Measurements from ENCODE around the gene NUDT21.
"Not testable (repeated sequence)": the region's sequence is repeated elsewhere in the genome, so short reads cannot be mapped to it uniquely, and the experiment has no call there.

Gene NUDT21

DNA sequence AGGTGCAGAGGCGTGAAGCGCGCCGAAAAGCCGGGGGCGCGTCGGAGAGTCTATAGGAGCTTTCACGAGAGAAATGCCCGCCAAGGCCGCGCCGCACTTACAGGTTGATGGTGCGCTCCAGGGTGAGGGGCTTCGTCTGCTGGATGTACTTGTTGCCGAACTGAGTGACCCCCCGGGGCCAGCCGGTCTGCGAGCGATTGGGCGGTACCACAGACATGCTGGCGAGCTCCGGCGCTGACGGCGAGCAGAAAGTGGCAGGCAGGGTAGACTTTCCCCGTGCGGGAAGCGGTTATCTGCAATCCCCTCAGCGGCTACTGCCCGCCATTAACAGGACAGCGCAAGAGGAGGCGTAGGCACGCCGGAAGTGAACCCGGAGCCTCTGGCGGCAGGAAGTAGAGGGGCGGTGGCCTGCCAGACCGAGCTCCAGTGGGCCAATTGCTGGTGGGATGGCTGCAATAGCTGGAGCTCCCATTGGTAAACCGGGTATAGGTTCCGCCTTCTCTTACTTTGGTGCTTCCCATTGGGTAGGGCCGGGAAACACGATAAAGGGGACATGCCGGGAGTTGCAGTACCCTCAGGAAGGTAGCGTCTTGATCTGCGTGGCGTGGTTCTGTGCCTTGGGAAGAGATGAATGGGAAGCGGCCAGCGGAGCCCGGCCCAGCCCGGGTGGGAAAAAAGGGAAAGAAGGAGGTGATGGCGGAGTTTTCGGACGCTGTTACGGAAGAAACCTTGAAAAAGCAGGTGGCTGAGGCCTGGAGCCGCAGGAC is at the start of gene NUDT21, which contains the start of gene OGFOD1:
Gene NUDT21, minus strand, starts transcription at position 347 of the 767 bp plus-strand sequence. Its CDS starts 130 bp downstream, at position 217.
Gene OGFOD1, plus strand, starts transcription at position 569 of the 767 bp plus-strand sequence. Its CDS starts 59 bp downstream, at position 628.
- peaks cover 16% of the 10 kb centered on the region for H3K4me1 ChIP-seq (ENCODE audit: control insufficient read depth, insufficient read depth, low read length)
- no peaks in the 10 kb centered on the region for H3K27me3 ChIP-seq (ENCODE audit: control insufficient read depth, insufficient read depth, low read length)
- H3K9ac ChIP-seq (ENCODE audit: low read length): peak within 1 kb of the TSS; percentile 74
- peak within 1 kb of the TSS; percentile 94 for H3K4me3 ChIP-seq (ENCODE audit: low read length)
- H3K36me3 ChIP-seq (ENCODE audit: control insufficient read depth, insufficient read depth, low read length): peaks cover 5% of the 10 kb centered on the region
- H3K27ac ChIP-seq (ENCODE audit: low read depth, low read length): peak within 1 kb of the TSS; percentile 76

DNA sequence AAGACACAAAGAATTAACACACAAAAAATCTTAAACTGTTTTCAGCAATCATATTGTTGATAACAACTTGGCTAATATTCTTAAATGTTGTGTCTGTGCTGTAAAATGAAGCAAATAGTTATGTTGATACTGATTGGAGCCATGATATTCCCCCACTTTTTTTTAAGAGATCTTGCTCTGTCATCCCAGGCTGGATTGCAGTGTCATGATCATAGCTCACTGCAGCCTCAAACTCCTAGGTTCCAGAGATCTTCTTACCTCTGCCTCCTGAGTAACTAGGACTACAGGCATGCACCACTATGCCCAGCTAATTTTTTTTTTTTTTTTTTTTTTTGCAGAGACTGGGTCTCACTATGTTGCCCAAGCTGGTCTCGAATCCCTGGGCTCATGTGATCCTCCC is 42.7 kb upstream of the NUDT21 start:
- Histone ChIP-seq H3K9ac (ENCODE audit: low read length) (no peak overlapping the region), H3K27ac (ENCODE audit: low read depth, low read length) (no peak overlapping the region)

DNA sequence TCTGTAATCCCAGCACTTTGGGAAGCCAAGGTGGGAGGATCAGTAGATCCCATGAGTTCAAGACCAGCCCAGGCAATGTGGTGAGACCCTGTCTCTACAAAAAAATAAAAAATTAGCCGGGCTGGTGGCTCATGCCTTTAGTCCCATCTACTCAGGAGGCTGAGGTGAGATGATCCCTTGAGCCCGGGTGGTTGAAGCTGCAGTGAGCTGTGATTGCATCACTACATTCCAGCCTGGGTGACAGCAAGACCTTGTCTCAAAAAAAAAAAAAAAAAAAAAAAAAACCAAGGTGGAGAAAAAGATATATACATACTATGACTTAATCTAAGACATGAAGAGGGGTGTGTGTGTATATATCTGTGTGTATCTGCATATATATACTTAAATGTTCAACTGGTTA is 42.0 kb upstream of the NUDT21 start:
- H3K9ac ChIP-seq (ENCODE audit: low read length): no peak overlapping the region
- no peaks in the 10 kb centered on the region for H3K27me3 ChIP-seq (ENCODE audit: control insufficient read depth, insufficient read depth, low read length)
- H3K27ac ChIP-seq (ENCODE audit: low read depth, low read length): no peak overlapping the region
- H3K4me3 ChIP-seq (ENCODE audit: low read length): no peak overlapping the region
- H3K36me3 ChIP-seq (ENCODE audit: control insufficient read depth, insufficient read depth, low read length): peaks cover 4% of the 10 kb centered on the region
- H3K4me1 ChIP-seq (ENCODE audit: control insufficient read depth, insufficient read depth, low read length): no peaks in the 10 kb centered on the region

More for the DNA sequence above, 42.7 kb upstream of the NUDT21 start:
- peaks cover 5% of the 10 kb centered on the region for H3K36me3 ChIP-seq (ENCODE audit: control insufficient read depth, insufficient read depth, low read length)
- H3K27me3 ChIP-seq (ENCODE audit: control insufficient read depth, insufficient read depth, low read length): no peaks in the 10 kb centered on the region
- H3K4me3 ChIP-seq (ENCODE audit: low read length): no peak overlapping the region
- no peaks in the 10 kb centered on the region for H3K4me1 ChIP-seq (ENCODE audit: control insufficient read depth, insufficient read depth, low read length)

DNA sequence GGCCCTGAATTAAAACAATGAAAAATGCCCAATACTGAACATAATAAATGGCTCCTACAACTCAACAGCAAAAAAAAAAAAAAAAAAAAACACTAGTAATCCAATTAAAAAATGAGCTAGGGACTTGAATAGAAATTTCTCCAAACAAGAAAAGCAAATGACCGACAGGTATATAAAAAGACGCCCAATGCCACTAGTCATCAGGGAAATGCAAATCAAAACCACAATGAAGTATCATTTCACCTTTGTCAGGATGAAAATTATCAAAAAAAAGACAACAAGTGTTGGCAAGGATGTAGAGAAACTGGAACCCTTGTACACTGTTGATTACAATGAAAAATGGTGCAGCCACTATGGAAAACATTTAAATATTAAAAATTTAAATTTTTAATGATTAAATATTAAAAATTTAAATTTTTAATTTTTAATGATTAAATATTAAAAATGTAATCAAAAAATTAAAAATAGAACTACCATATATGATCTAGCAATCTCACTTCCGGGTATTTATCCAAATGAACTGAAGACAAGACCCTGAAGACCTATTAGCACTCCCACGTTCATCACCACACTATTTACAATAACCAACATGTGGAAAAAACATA is 40.6 kb upstream of the NUDT21 start:
- no peak overlapping the region for H3K27ac ChIP-seq (ENCODE audit: low read depth, low read length)
- H3K4me1 ChIP-seq (ENCODE audit: control insufficient read depth, insufficient read depth, low read length): no peaks in the 10 kb centered on the region
- peaks cover under 1% of the 10 kb centered on the region for H3K36me3 ChIP-seq (ENCODE audit: control insufficient read depth, insufficient read depth, low read length)
- H3K27me3 ChIP-seq (ENCODE audit: control insufficient read depth, insufficient read depth, low read length): no peaks in the 10 kb centered on the region
- H3K9ac ChIP-seq (ENCODE audit: low read length): no peak overlapping the region
- H3K4me3 ChIP-seq (ENCODE audit: low read length): no peak overlapping the region

DNA sequence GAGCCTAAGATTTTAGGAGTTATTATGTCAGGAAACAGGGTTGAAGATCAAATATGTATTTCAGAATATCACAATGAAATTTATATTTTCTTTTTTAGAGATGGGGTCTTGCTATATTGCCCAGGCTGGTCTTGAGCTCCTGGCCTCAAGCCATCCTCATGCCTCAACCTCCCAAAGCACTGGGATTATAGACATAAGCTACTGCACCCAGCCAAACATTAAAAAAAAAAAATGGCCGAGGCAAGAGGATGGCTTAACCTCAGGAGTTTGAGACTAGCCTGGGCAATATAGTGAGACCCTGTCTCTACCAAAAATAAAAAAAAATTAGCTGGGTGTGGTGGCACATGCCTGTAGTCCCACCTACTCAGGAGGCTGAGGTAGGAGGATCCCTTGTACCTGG is 37.7 kb upstream of the NUDT21 start:
- H3K4me1 ChIP-seq (ENCODE audit: control insufficient read depth, insufficient read depth, low read length); H3K9ac ChIP-seq (ENCODE audit: low read length); H3K36me3 ChIP-seq (ENCODE audit: control insufficient read depth, insufficient read depth, low read length); H3K27me3 ChIP-seq (ENCODE audit: control insufficient read depth, insufficient read depth, low read length); H3K27ac ChIP-seq (ENCODE audit: low read depth, low read length); H3K4me3 ChIP-seq (ENCODE audit: low read length): not testable (repeated sequence)

DNA sequence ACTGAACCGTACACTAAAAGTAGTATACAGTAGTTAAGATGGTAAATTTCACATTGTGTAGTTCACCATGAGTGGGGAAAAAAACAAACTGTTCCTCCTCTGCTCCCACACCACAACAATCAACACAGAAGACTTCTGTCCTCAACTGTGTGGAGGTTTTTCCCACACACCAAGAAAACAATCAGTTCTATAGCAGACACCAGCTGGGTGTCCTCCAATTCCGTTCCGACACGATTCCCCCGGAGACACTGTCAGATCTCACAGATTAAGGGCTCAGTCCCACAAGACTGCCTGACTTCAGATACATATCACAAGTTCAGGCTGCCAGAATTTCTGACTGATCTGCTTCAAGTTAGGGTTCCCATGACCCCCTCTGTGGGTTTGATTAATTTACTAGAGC is 36.9 kb upstream of the NUDT21 start:
- Histone ChIP-seq H3K36me3 (ENCODE audit: control insufficient read depth, insufficient read depth, low read length) (no peaks in the 10 kb centered on the region), H3K27me3 (ENCODE audit: control insufficient read depth, insufficient read depth, low read length) (no peaks in the 10 kb centered on the region), H3K4me1 (ENCODE audit: control insufficient read depth, insufficient read depth, low read length) (no peaks in the 10 kb centered on the region), H3K27ac (ENCODE audit: low read depth, low read length) (no peak overlapping the region), H3K9ac (ENCODE audit: low read length) (no peak overlapping the region), H3K4me3 (ENCODE audit: low read length) (no peak overlapping the region)

DNA sequence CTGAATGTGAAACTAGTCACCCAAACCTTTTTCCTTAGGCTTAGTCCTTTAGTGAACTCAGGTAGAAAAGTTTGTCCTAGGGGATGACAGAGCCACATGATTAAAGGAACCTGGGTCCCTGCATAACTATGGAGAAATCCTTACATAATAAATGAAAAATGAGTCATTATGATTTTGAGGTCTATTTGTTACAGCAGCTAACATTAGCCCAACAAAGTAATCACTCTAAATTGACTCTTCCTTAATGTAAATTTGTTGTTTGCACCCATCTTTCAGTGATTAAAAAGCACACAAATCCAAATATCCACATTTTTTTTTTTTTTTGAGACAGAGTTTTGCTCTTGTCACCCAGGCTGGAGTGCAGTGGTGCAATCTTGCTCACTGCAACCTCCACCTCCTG is 32.3 kb upstream of the NUDT21 start:
- Histone ChIP-seq H3K9ac (ENCODE audit: low read length) (no peak overlapping the region), H3K27ac (ENCODE audit: low read depth, low read length) (no peak overlapping the region), H3K4me3 (ENCODE audit: low read length) (no peak overlapping the region), H3K27me3 (ENCODE audit: control insufficient read depth, insufficient read depth, low read length) (no peaks in the 10 kb centered on the region), H3K4me1 (ENCODE audit: control insufficient read depth, insufficient read depth, low read length) (no peaks in the 10 kb centered on the region), H3K36me3 (ENCODE audit: control insufficient read depth, insufficient read depth, low read length) (no peaks in the 10 kb centered on the region)

DNA sequence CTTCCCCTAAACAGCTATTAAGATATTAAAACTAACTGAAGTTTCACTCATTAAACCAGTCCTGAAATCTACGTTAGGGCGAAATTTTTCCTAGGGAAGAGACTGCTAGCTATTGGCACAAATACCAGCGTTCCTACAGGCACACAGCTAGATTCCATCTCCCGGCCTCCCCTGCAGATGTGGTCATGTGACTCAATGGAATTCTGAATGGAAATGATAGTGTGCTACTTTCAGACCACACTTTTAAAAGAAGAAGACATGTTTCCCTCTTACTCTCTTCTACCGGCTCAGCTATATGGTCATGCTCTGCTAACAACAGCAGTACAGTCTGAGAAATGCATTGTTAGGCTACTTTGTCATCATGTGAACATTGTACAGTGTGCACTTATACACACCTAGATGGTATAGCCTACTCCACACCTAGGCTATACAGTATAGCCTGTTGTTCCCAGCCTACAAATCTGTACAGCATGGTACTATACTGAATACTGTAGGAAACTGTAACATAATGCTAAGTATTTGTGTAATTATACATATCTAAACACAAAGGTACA is 31.6 kb upstream of the NUDT21 start:
- H3K36me3 ChIP-seq (ENCODE audit: control insufficient read depth, insufficient read depth, low read length): no peaks in the 10 kb centered on the region
- H3K4me3 ChIP-seq (ENCODE audit: low read length): no peak overlapping the region
- no peak overlapping the region for H3K9ac ChIP-seq (ENCODE audit: low read length)
- no peak overlapping the region for H3K27ac ChIP-seq (ENCODE audit: low read depth, low read length)
- H3K27me3 ChIP-seq (ENCODE audit: control insufficient read depth, insufficient read depth, low read length): no peaks in the 10 kb centered on the region
- H3K4me1 ChIP-seq (ENCODE audit: control insufficient read depth, insufficient read depth, low read length): no peaks in the 10 kb centered on the region

DNA sequence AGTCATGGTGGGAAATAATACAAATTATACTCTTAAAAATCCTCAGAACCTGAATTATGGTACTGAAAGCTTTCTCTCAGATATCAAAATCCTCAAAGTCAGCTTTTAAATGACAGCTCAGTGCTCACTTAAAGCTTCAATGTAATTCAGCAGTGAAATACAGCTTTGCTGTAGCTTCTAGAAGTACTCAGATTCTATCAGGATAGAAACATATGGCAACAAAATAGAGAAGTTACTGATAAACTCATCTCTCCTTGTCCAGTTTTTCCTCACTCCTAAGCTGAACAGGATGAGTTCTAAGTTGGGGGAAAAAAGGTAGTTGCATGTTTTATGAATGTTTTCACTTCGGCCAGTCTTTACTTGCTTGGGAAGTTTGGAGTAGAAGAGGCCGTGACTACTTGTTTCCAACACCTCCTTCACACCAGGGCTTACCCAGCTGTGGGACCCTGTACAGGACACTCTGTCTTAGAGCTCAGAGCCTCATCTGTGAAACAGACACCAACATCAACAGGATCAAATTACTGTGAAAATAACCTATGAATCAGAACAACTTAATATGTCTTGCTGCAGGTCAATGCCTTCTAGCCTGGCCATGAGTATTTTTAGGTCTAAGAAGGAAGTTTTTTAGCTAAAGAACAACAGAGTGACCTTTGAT is 30.5 kb upstream of the NUDT21 start:
- no peaks in the 10 kb centered on the region for H3K4me1 ChIP-seq (ENCODE audit: control insufficient read depth, insufficient read depth, low read length)
- H3K27me3 ChIP-seq (ENCODE audit: control insufficient read depth, insufficient read depth, low read length): no peaks in the 10 kb centered on the region
- no peak overlapping the region for H3K27ac ChIP-seq (ENCODE audit: low read depth, low read length)
- H3K4me3 ChIP-seq (ENCODE audit: low read length): no peak overlapping the region
- no peak overlapping the region for H3K9ac ChIP-seq (ENCODE audit: low read length)
- peaks cover 8% of the 10 kb centered on the region for H3K36me3 ChIP-seq (ENCODE audit: control insufficient read depth, insufficient read depth, low read length)

DNA sequence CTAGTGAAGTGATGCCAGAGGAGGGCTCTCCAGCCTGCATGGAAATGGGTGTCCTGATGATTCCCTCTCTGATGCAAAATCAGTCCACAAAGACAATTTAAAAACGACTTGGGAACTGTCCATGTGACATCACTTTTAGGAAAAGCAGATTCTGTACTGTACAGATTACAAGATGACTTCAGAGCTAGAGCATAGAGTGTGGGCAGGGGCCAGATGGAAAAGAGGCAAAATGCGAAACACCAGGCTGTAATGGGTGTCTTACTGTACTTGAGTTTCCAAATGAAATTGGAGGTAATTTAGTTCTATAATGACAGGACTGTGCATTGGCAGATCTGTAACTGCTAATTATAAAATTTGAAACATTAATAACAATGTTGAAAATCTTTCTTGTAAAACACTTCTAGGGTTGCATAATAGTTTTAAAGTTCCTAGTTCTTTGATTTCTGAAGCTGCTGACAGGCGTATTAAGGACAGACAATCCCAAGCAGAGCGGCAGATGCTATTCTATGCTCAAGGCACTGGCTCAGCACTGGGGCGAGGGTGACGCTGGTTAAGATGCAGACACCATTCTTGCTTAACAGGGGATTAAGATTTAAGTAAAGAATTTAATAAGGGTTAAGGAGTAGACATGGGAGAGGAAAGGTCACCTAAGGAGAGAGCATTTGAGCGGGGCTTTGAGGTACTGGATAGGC is 29.8 kb upstream of the NUDT21 start:
- no peak overlapping the region for H3K27ac ChIP-seq (ENCODE audit: low read depth, low read length)
- peaks cover 14% of the 10 kb centered on the region for H3K36me3 ChIP-seq (ENCODE audit: control insufficient read depth, insufficient read depth, low read length)
- no peaks in the 10 kb centered on the region for H3K4me1 ChIP-seq (ENCODE audit: control insufficient read depth, insufficient read depth, low read length)

DNA sequence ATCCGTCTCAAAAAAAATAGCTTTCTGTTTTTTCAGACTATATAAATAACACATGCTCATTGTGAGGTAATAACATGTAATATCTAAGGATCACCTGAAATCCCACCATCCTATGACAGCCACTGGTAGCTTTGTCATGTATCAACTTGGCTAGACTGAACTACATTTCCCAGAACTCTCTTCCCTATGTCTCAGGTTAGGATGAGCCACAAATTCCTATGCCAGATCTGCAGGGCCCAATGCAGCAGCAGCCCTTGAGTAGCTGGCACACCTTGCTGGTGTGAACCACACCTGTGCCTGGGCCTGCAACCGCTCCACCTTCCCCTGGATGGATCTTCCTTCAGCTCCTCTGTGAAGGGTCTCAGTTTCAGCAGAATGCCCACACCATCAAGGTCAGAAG is 28.3 kb upstream of the NUDT21 start:
- no peaks in the 10 kb centered on the region for H3K4me1 ChIP-seq (ENCODE audit: control insufficient read depth, insufficient read depth, low read length)
- no peak overlapping the region for H3K27ac ChIP-seq (ENCODE audit: low read depth, low read length)
- H3K36me3 ChIP-seq (ENCODE audit: control insufficient read depth, insufficient read depth, low read length): peaks cover 19% of the 10 kb centered on the region
- no peak overlapping the region for H3K4me3 ChIP-seq (ENCODE audit: low read length)
- no peak overlapping the region for H3K9ac ChIP-seq (ENCODE audit: low read length)
- H3K27me3 ChIP-seq (ENCODE audit: control insufficient read depth, insufficient read depth, low read length): no peaks in the 10 kb centered on the region

More for the DNA sequence above, 29.8 kb upstream of the NUDT21 start:
- no peaks in the 10 kb centered on the region for H3K27me3 ChIP-seq (ENCODE audit: control insufficient read depth, insufficient read depth, low read length)
- no peak overlapping the region for H3K4me3 ChIP-seq (ENCODE audit: low read length)
- no peak overlapping the region for H3K9ac ChIP-seq (ENCODE audit: low read length)
